PC-9 (cell line): ENCODE data around the gene BDKRB1.

Experiments used
- CTCF ChIP-seq: fragments of 200-600 bp; sonication (generic); conservative IDR thresholded peaks from 2 replicates; pipeline ENCODE4 v1.6.1; 2017; ENCODE audit warnings: mixed run types, antibody characterized with exemption, mild to moderate bottlenecking, moderate library complexity
- EZH2 ChIP-seq: fragments of 200-600 bp; sonication (generic); IDR thresholded peaks from 2 replicates; pipeline ENCODE4 v1.8.0; 2017; ENCODE audit warnings: antibody characterized with exemption, low read depth

DNA sequence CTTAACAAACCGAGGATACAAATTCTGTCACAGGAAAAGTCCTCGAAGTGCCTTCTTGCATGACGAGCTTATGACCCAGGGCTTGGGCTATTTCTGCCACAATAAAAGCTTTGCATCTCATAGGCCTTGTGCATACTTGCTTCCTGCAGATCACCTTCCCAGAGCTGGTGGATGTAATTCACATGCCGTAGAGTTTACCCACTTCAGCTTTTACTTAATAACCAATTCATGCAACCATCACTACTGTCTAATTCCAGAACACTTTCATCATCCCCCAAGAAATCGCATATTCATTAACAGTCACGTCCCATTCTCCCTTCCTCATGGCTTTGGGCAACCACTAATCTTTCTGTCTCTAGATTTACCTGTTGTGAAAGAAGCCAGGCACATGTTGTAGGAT, 9.0 kb upstream of the BDKRB1 start:
- TF ChIP-seq EZH2 (no peak), CTCF (no peak)
